Tibial nerve (tissue), 4 donors: Measurements from ENCODE around the gene LAMTOR4. TPM values are rescaled to one million over a fixed set of nuclear protein-coding genes. Genes with fewer than 3 reads are reported as not detected.

Source experiments
- DNase-seq, 2 donors: peaks; one replicate each; pipeline ENCODE4 v3.0.0-alpha.2; 2019; ENCODE audit warnings: low spot score in 2 of 2
- H3K27ac ChIP-seq, 4 donors: fragments of 200-600 bp; sonication (generic) in 3 of 4; one replicate each; pipeline ENCODE4 v1.5.1; 2017 to 2019; ENCODE audit warnings: mild to moderate bottlenecking in 1 of 4
- H3K27me3 ChIP-seq, 2 donors: fragments of 200-600 bp; sonication (generic) in 1 of 2; one replicate each; pipeline versions ENCODE4 v1.5.1 to v1.6.0; 2017 to 2019
- H3K36me3 ChIP-seq, 3 donors: fragments of 200-600 bp; sonication (generic); one replicate each; pipeline ENCODE4 v1.5.1; 2018 to 2019
- H3K4me1 ChIP-seq, 4 donors: fragments of 200-600 bp; sonication (generic) in 3 of 4; one replicate each; pipeline ENCODE4 v1.5.1; 2017 to 2019
- H3K4me3 ChIP-seq, 4 donors: fragments of 200-600 bp; sonication (generic) in 3 of 4; one replicate each; pipeline ENCODE4 v1.5.1; 2017 to 2019; ENCODE audit warnings: mild to moderate bottlenecking in 1 of 4, moderate library complexity in 1 of 4
- H3K9me3 ChIP-seq, 4 donors: fragments of 200-600 bp; sonication (generic) in 3 of 4; one replicate each; pipeline ENCODE4 v1.5.1; 2017 to 2019
- CTCF ChIP-seq, 5 experiments: fragments of 200-600 bp in 3 of 5; fragments of 450-650 bp in 2 of 5; sonication (generic) in 3 of 5; IDR thresholded peaks; one replicate each; pipeline ENCODE4 v1.5.1; 2016 to 2019; ENCODE audit warnings: antibody characterized with exemption in 5 of 5, mild to moderate bottlenecking in 3 of 5, moderate library complexity in 2 of 5
- EP300 ChIP-seq, 2 donors: sonication (generic); formaldehyde crosslinking; IDR thresholded peaks; one replicate each; pipeline ENCODE4 v1.6.1; 2017; ENCODE audit warnings: antibody characterized with exemption in 2 of 2, mild to moderate bottlenecking in 1 of 2
- POLR2A ChIP-seq, 2 donors: fragments of 450-650 bp; IDR thresholded peaks; one replicate each; pipeline ENCODE4 v1.6.1; 2017; ENCODE audit warnings: antibody characterized with exemption in 2 of 2, mild to moderate bottlenecking in 2 of 2, moderate library complexity in 2 of 2
- whole genome bisulfite sequencing, 2 donors: methylation state at CpG; one replicate each; pipeline ENCODE4 v1.1.5; 2018; 5-methylcytosine and 5-hydroxymethylcytosine counted together
- total RNA-seq, 4 donors: library from RNA; depleted of rRNA; stranded (reverse); fragments of >200 nt; gene quantifications; one replicate each; pipeline ENCODE4 v1.1.0, GENCODE V29; 2016

LAMTOR4 gene
- total RNA-seq, 4 donors from 2014 or later, result 226 to 312 (median 252) TPM

- peaks cover 0 to 98% (median 22%) of the 10 kb centered on the region in 3 donors for H3K36me3 ChIP-seq
- WGBS, 2 donors, result 76 to 83% methylated on average over 12 of the region's 12 CpGs
- TF ChIP-seq EP300 (IDR thresholded peaks at IDR 0.05) (no peak), CTCF (IDR thresholded peaks at IDR 0.05) (no peak), POLR2A (IDR thresholded peaks at IDR 0.05) (no peak)
Observed at GRCh38 chr7:100109521-100110163, 39.1 kb upstream of the LAMTOR4 start.

GRCh38 chr7:100111156-100111555 is 37.6 kb upstream of the LAMTOR4 start:
- Histone ChIP-seq H3K9me3 (no peaks in the 10 kb centered on the region), H3K4me1 (no peaks in the 10 kb centered on the region), H3K4me3 (no peak overlapping the region), H3K36me3 (peaks cover 0 to 93% (median 19%) of the 10 kb centered on the region in 3 donors), H3K27ac (no peak overlapping the region), H3K27me3 (no peaks in the 10 kb centered on the region)
- TF ChIP-seq POLR2A (IDR thresholded peaks at IDR 0.05), result no peak
- no peak for DNase-seq
- WGBS, 2 donors, result 89 to 96% methylated on average over 7 of the region's 7 CpGs

More at GRCh38 chr7:100109521-100110163, 39.1 kb upstream of the LAMTOR4 start:
- no peaks in the 10 kb centered on the region for H3K27me3 ChIP-seq
- H3K4me1 ChIP-seq, result no peaks in the 10 kb centered on the region
- no peaks in the 10 kb centered on the region for H3K9me3 ChIP-seq
- no peak overlapping the region for H3K27ac ChIP-seq
- H3K4me3 ChIP-seq, result no peak overlapping the region
- DNase-seq, result no peak

GRCh38 chr7:100111914-100112313 is 36.8 kb upstream of the LAMTOR4 start:
- 79 to 86% methylated on average over 12 to 13 of the region's 13 CpGs for WGBS, 2 donors
- Histone ChIP-seq H3K27ac (no peak overlapping the region), H3K36me3 (peaks cover 0 to 86% (median 18%) of the 10 kb centered on the region in 3 donors), H3K27me3 (no peaks in the 10 kb centered on the region), H3K9me3 (no peaks in the 10 kb centered on the region), H3K4me3 (no peak overlapping the region), H3K4me1 (no peaks in the 10 kb centered on the region)
- DNase-seq, result no peak
- TF ChIP-seq EP300 (IDR thresholded peaks at IDR 0.05), result no peak
- TF ChIP-seq CTCF (IDR thresholded peaks at IDR 0.05), result no peak
- no peak for TF ChIP-seq POLR2A (IDR thresholded peaks at IDR 0.05)

GRCh38 chr7:100115026-100115425 is 33.7 kb upstream of the LAMTOR4 start:
- H3K27me3 ChIP-seq, result no peaks in the 10 kb centered on the region
- no peak for DNase-seq
- H3K4me1 ChIP-seq, result peaks cover 0 to 15% (median 8%) of the 10 kb centered on the region in 4 donors
- 93 to 95% methylated on average over 7 of the region's 7 CpGs for WGBS, 2 donors
- TF ChIP-seq POLR2A (IDR thresholded peaks at IDR 0.05), result no peak
- no peak for TF ChIP-seq CTCF (IDR thresholded peaks at IDR 0.05)
- no peak for TF ChIP-seq EP300 (IDR thresholded peaks at IDR 0.05)
- no peaks in the 10 kb centered on the region for H3K9me3 ChIP-seq
- H3K36me3 ChIP-seq, result peaks cover 0 to 55% (median 8%) of the 10 kb centered on the region in 3 donors
- H3K4me3 ChIP-seq, result no peak overlapping the region
- H3K27ac ChIP-seq, result no peak overlapping the region

GRCh38 chr7:100118388-100119071 is 30.2 kb upstream of the LAMTOR4 start:
- Histone ChIP-seq H3K4me3 (peak overlapping the region; percentile 61 to 85 (median 69)), H3K9me3 (no peaks in the 10 kb centered on the region), H3K27me3 (no peaks in the 10 kb centered on the region), H3K36me3 (peaks cover 0 to 36% (median 0%) of the 10 kb centered on the region in 3 donors), H3K4me1 (peaks cover 0 to 29% (median 16%) of the 10 kb centered on the region in 4 donors), H3K27ac (peak overlapping the region; percentile 79 to 91 (median 84))
- TF ChIP-seq POLR2A (IDR thresholded peaks at IDR 0.05) (no peak), CTCF (IDR thresholded peaks at IDR 0.05) (no peak), EP300 (IDR thresholded peaks at IDR 0.05) (no peak)
- 19 to 22% methylated on average over 16 to 18 of the region's 18 CpGs for WGBS, 2 donors
- no peak for DNase-seq
